ENCODE measurements around the gene COL16A1. TPM values are rescaled to one million over a fixed set of nuclear protein-coding genes. Genes with fewer than 3 reads are reported as not detected.

The COL16A1 gene
- total RNA-seq, 1 experiment from 2014 or later, result 6.2 TPM

GRCh38 chr1:31727195-31727594, 23.4 kb upstream of the COL16A1 start:
- no peak overlapping the region for H3T11ph ChIP-seq (ENCODE audit: low read length)
- H3K14ac ChIP-seq (ENCODE audit: insufficient read depth, low read length), result no peak overlapping the region
- H2AK5ac ChIP-seq (ENCODE audit: insufficient read length, low read length), result no peak overlapping the region
- Mint-ChIP-seq H3K9me3 (no peaks in the 10 kb centered on the region), H3K4me1 (peaks cover 7 to 15% of the 10 kb centered on the region in 2 experiments; a peak in 3 of 4 replicates), H3K36me3 (ENCODE audit: insufficient read depth in 1 of 3, low read depth in 3 of 3) (no peaks in the 10 kb centered on the region; a peak in 2 of 7 replicates), H3K27me3 (ENCODE audit: low read depth) (peaks cover 5% of the 10 kb centered on the region; the same call in 1 of the 2 replicates), H3K27ac (no peak overlapping the region), H3K4me3 (no peak overlapping the region)
- no peaks in the 10 kb centered on the region for H3K9me3 ChIP-seq (ENCODE audit: control insufficient read depth, low read depth, low read length)
- DNase-seq, result no peak
- no peak overlapping the region for H2BK20ac ChIP-seq (ENCODE audit: low read depth, low read length, poor library complexity, severe bottlenecking)
- no peaks in the 10 kb centered on the region for H3K79me2 ChIP-seq (ENCODE audit: insufficient read depth, low read length)
- no peak overlapping the region for H3K56ac ChIP-seq (ENCODE audit: insufficient read length, low read depth, low read length)
- TF ChIP-seq, protein P1, sequence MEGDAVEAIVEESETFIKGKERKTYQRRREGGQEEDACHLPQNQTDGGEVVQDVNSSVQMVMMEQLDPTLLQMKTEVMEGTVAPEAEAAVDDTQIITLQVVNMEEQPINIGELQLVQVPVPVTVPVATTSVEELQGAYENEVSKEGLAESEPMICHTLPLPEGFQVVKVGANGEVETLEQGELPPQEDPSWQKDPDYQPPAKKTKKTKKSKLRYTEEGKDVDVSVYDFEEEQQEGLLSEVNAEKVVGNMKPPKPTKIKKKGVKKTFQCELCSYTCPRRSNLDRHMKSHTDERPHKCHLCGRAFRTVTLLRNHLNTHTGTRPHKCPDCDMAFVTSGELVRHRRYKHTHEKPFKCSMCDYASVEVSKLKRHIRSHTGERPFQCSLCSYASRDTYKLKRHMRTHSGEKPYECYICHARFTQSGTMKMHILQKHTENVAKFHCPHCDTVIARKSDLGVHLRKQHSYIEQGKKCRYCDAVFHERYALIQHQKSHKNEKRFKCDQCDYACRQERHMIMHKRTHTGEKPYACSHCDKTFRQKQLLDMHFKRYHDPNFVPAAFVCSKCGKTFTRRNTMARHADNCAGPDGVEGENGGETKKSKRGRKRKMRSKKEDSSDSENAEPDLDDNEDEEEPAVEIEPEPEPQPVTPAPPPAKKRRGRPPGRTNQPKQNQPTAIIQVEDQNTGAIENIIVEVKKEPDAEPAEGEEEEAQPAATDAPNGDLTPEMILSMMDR (conservative IDR thresholded peaks at IDR 0.05), result no peak
- H3K27ac ChIP-seq (ENCODE audit: insufficient read length, low read depth, low read length), result no peak overlapping the region
- no peak overlapping the region for H2BK120ac ChIP-seq (ENCODE audit: low read depth, low read length, poor library complexity, severe bottlenecking)
- no peak overlapping the region for H3K9ac ChIP-seq (ENCODE audit: extremely low read depth, insufficient read length, low read length)
- no peaks in the 10 kb centered on the region for H3K27me3 ChIP-seq (ENCODE audit: insufficient read depth, low read length)
- no peak overlapping the region for H2BK15ac ChIP-seq (ENCODE audit: low read depth, low read length)
- H4K20me1 ChIP-seq (ENCODE audit: control insufficient read depth, insufficient read depth, insufficient read length), result no peaks in the 10 kb centered on the region
- H4K8ac ChIP-seq (replicated peaks; ENCODE audit: insufficient read length, low read depth, low read length), result no peak overlapping the region
- H3K4me1 ChIP-seq (ENCODE audit: insufficient read depth, low read length), result no peaks in the 10 kb centered on the region
- H2AFZ ChIP-seq (ENCODE audit: low read length), result no peak overlapping the region
- H3K4me2 ChIP-seq (ENCODE audit: insufficient read depth, insufficient read length, low read length), result no peak overlapping the region
- no peaks in the 10 kb centered on the region for H3K79me1 ChIP-seq (ENCODE audit: insufficient read depth, low read depth, low read length, poor library complexity, severe bottlenecking)
- no peak overlapping the region for H4K5ac ChIP-seq (ENCODE audit: insufficient read length, low read depth, low read length)
- no peak overlapping the region for H2BK5ac ChIP-seq (ENCODE audit: insufficient read length, low read length)
- no peak overlapping the region for H3K4ac ChIP-seq (ENCODE audit: low read depth, low read length)
- H3K23ac ChIP-seq (ENCODE audit: insufficient read length, low read depth, low read length), result no peak overlapping the region
- no CpG with 5 or more reads among the region's 14 CpGs for WGBS (ENCODE audit: extremely low coverage, insufficient read length, low lambda C conversion rate)
- H4K91ac ChIP-seq (ENCODE audit: insufficient read length, low read depth, low read length), result no peak overlapping the region
- no peak overlapping the region for H2BK12ac ChIP-seq (ENCODE audit: insufficient read length, low read depth, low read length)
- H3K18ac ChIP-seq (ENCODE audit: insufficient read length, low read depth, low read length), result no peak overlapping the region
- no peaks in the 10 kb centered on the region for H3K23me2 ChIP-seq (ENCODE audit: insufficient read length, low read depth, low read length, poor library complexity, severe bottlenecking)

Data from H9 (cell line).